ENCODE results near the gene PCDHGB2. TPM values are rescaled to one million over a fixed set of nuclear protein-coding genes. Genes with fewer than 3 reads are reported as not detected.

Gene PCDHGB2
- total RNA-seq, 1 experiment from 2014 or later, result 4.1 TPM

DNA sequence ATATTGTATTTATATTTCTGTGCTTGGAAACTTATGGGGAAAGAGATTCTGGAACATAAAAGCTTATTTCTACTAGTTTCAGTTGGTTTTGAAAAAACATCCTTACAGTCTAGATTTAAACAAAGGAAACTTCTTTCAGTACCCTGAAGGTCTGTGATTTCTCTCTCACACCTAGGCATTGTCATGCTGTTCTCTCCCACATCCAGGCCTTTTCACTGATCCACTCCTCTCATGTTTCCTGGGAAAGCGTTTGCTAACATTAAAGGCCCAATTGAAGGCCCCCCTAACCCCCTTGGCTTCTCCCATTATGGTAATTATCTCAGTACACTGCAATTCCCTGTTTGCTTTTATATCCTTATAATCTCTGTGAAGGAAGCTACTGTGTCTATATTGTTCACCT, 17.0 kb upstream of the PCDHGB2 start:
- H3K4me3 Mint-ChIP-seq, result no peak overlapping the region
- peaks cover 2% of the 10 kb centered on the region; the same call in 1 of the 2 replicates for H3K4me1 Mint-ChIP-seq
- peaks cover 54% of the 10 kb centered on the region for H3K36me3 Mint-ChIP-seq
- DNase-seq (ENCODE audit: low spot score) (no peak), ATAC-seq (no peak)
- no peak overlapping the region for H3K27ac Mint-ChIP-seq
- TF ChIP-seq ATF6 (CRISPR knock-in tag; IDR thresholded peaks at IDR 0.05) (no peak), FOXK1 (CRISPR knock-in tag; IDR thresholded peaks at IDR 0.05) (no peak), SP1 (CRISPR knock-in tag; conservative IDR thresholded peaks at IDR 0.05) (no peak), GRHL2 (CRISPR knock-in tag; IDR thresholded peaks at IDR 0.05; ENCODE audit: insufficient replicate concordance, severe bottlenecking) (no peak), OVOL2 (CRISPR knock-in tag; IDR thresholded peaks at IDR 0.05; ENCODE audit: borderline replicate concordance) (no peak), ZNF396 (CRISPR knock-in tag; IDR thresholded peaks at IDR 0.05; ENCODE audit: borderline replicate concordance) (no peak), ZNF423 (CRISPR knock-in tag; IDR thresholded peaks at IDR 0.05) (no peak), ZMAT4 (CRISPR knock-in tag; IDR thresholded peaks at IDR 0.05) (no peak), NR2C2 (CRISPR knock-in tag; IDR thresholded peaks at IDR 0.05) (no peak), PRRX2 (CRISPR knock-in tag; IDR thresholded peaks at IDR 0.05) (no peak), E2F1 (CRISPR knock-in tag; IDR thresholded peaks at IDR 0.05) (no peak)
- TF ChIP-seq, protein P1, sequence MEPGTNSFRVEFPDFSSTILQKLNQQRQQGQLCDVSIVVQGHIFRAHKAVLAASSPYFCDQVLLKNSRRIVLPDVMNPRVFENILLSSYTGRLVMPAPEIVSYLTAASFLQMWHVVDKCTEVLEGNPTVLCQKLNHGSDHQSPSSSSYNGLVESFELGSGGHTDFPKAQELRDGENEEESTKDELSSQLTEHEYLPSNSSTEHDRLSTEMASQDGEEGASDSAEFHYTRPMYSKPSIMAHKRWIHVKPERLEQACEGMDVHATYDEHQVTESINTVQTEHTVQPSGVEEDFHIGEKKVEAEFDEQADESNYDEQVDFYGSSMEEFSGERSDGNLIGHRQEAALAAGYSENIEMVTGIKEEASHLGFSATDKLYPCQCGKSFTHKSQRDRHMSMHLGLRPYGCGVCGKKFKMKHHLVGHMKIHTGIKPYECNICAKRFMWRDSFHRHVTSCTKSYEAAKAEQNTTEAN (CRISPR knock-in tag; IDR thresholded peaks at IDR 0.05), result no peak
- TF ChIP-seq, protein P2, sequence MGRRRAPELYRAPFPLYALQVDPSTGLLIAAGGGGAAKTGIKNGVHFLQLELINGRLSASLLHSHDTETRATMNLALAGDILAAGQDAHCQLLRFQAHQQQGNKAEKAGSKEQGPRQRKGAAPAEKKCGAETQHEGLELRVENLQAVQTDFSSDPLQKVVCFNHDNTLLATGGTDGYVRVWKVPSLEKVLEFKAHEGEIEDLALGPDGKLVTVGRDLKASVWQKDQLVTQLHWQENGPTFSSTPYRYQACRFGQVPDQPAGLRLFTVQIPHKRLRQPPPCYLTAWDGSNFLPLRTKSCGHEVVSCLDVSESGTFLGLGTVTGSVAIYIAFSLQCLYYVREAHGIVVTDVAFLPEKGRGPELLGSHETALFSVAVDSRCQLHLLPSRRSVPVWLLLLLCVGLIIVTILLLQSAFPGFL (CRISPR knock-in tag; IDR thresholded peaks at IDR 0.05; ENCODE audit: borderline replicate concordance), result no peak
- TF ChIP-seq, protein P3, sequence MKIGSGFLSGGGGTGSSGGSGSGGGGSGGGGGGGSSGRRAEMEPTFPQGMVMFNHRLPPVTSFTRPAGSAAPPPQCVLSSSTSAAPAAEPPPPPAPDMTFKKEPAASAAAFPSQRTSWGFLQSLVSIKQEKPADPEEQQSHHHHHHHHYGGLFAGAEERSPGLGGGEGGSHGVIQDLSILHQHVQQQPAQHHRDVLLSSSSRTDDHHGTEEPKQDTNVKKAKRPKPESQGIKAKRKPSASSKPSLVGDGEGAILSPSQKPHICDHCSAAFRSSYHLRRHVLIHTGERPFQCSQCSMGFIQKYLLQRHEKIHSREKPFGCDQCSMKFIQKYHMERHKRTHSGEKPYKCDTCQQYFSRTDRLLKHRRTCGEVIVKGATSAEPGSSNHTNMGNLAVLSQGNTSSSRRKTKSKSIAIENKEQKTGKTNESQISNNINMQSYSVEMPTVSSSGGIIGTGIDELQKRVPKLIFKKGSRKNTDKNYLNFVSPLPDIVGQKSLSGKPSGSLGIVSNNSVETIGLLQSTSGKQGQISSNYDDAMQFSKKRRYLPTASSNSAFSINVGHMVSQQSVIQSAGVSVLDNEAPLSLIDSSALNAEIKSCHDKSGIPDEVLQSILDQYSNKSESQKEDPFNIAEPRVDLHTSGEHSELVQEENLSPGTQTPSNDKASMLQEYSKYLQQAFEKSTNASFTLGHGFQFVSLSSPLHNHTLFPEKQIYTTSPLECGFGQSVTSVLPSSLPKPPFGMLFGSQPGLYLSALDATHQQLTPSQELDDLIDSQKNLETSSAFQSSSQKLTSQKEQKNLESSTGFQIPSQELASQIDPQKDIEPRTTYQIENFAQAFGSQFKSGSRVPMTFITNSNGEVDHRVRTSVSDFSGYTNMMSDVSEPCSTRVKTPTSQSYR (CRISPR knock-in tag; IDR thresholded peaks at IDR 0.05), result no peak
- TF ChIP-seq, protein P4, sequence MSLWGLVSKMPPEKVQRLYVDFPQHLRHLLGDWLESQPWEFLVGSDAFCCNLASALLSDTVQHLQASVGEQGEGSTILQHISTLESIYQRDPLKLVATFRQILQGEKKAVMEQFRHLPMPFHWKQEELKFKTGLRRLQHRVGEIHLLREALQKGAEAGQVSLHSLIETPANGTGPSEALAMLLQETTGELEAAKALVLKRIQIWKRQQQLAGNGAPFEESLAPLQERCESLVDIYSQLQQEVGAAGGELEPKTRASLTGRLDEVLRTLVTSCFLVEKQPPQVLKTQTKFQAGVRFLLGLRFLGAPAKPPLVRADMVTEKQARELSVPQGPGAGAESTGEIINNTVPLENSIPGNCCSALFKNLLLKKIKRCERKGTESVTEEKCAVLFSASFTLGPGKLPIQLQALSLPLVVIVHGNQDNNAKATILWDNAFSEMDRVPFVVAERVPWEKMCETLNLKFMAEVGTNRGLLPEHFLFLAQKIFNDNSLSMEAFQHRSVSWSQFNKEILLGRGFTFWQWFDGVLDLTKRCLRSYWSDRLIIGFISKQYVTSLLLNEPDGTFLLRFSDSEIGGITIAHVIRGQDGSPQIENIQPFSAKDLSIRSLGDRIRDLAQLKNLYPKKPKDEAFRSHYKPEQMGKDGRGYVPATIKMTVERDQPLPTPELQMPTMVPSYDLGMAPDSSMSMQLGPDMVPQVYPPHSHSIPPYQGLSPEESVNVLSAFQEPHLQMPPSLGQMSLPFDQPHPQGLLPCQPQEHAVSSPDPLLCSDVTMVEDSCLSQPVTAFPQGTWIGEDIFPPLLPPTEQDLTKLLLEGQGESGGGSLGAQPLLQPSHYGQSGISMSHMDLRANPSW (CRISPR knock-in tag; conservative IDR thresholded peaks at IDR 0.05; ENCODE audit: low read depth), result no peak
- ChIA-PET POLR2A (no interaction called here), CTCF (interaction anchor here (1.0 to 4.0 kb wide), 13 partner anchors 9 to 224 kb away, joined by 3 to 22 read pairs (median 7); partner anchors contain the start of genes PCDHB14, PCDHB15, PCDHGA10 and PCDHGA11)
- H3K9me3 Mint-ChIP-seq, result peaks cover 68% of the 10 kb centered on the region
- no peaks in the 10 kb centered on the region for H3K27me3 Mint-ChIP-seq (ENCODE audit: low read depth)

All from WTC11 (cell line).